H1 (cell line): ENCODE measurements around the gene RTF2. TPM values are rescaled to one million over a fixed set of nuclear protein-coding genes. Genes with fewer than 3 reads are reported as not detected.

Experiments used
- CTCF ChIA-PET: fragments of 300-600 bp; sonication (Branson Sonifier 250); formaldehyde crosslinking; loops from one replicate; lab custom pipeline; 2021; ENCODE audit not compliant: partially characterized antibody; lab: Charles Lee
- POLR2A ChIA-PET: fragments of 300-600 bp; sonication (Branson Sonifier 250); formaldehyde crosslinking; loops from one replicate; lab custom pipeline; 2021; ENCODE audit warnings: inconsistent platforms; ENCODE audit not compliant: partially characterized antibody; lab: Charles Lee
- DNase-seq, 2 experiments: peaks; one replicate each; pipeline versions ENCODE4 v3.0.0 to v3.0.0-alpha.2; 2010 to 2022; ENCODE audit warnings: low spot score in 2 of 2, low read depth in 1 of 2, mixed read lengths in 1 of 2
- FAIRE-seq: peaks from 2 replicates; lab custom pipeline; 2011; peaks lifted over from hg19 to GRCh38; lab: Jason Lieb, UNC
- H2AFZ ChIP-seq: 2 replicates; pipeline ENCODE4 v1.8.1; 2012; ENCODE audit warnings: low read length, inconsistent platforms
- H2AK5ac ChIP-seq: 2 replicates; pipeline ENCODE4 v1.6.1; 2013; ENCODE audit warnings: low read depth, low read length
- H2BK120ac ChIP-seq: replicated peaks from 2 replicates; pipeline ENCODE3; 2013; ENCODE audit warnings: low read depth, low read length, inconsistent platforms
- H2BK12ac ChIP-seq: 2 replicates; pipeline ENCODE4 v1.6.1; 2013; ENCODE audit warnings: low read depth, low read length
- H2BK15ac ChIP-seq: 2 replicates; pipeline ENCODE4 v1.6.1; 2013; ENCODE audit warnings: low read length
- H2BK20ac ChIP-seq: 2 replicates; pipeline ENCODE4 v1.6.1; 2013; ENCODE audit warnings: low read length
- H2BK5ac ChIP-seq: 2 replicates; pipeline ENCODE4 v1.6.1; 2013; ENCODE audit warnings: low read depth, low read length
- H3K14ac ChIP-seq: 2 replicates; pipeline ENCODE4 v1.6.1; 2013; ENCODE audit warnings: inconsistent platforms; ENCODE audit not compliant: insufficient read length
- H3K18ac ChIP-seq: 2 replicates; pipeline ENCODE4 v1.6.1; 2013; ENCODE audit warnings: low read length; ENCODE audit errors: extremely low read depth
- H3K23ac ChIP-seq: 2 replicates; pipeline ENCODE4 v1.6.1; 2013; ENCODE audit warnings: inconsistent platforms; ENCODE audit not compliant: insufficient read length
- H3K23me2 ChIP-seq: 2 replicates; pipeline ENCODE4 v1.6.1; 2013; ENCODE audit warnings: low read depth, low read length
- H3K27ac ChIP-seq: 2 replicates; pipeline ENCODE4 v1.6.1; 2011; ENCODE audit warnings: low read depth, low read length, inconsistent platforms
- H3K27me3 ChIP-seq, 4 experiments: replicated peaks in 1 of 4; 1 replicate in 1 of 4; 2 replicates in 3 of 4; pipeline versions ENCODE4 v1.6.1 to v1.8.1; 2011 to 2013; ENCODE audit warnings: low read length in 3 of 4, mild to moderate bottlenecking in 3 of 4, inconsistent platforms in 2 of 4, mixed read lengths in 2 of 4, moderate library complexity in 1 of 4; ENCODE audit not compliant: control insufficient read depth in 3 of 4, insufficient read depth in 3 of 4; ENCODE audit errors: extremely low read depth in 1 of 4
- H3K36me3 ChIP-seq, 4 experiments: 2 replicates each; pipeline versions ENCODE4 v1.6.1 to v1.8.1; 2011 to 2013; ENCODE audit warnings: mild to moderate bottlenecking in 4 of 4, low read length in 3 of 4, moderate library complexity in 2 of 4, control low read depth in 1 of 4, inconsistent platforms in 1 of 4; ENCODE audit not compliant: insufficient read depth in 4 of 4, control insufficient read depth in 2 of 4
- H3K4ac ChIP-seq: replicated peaks from 2 replicates; pipeline ENCODE3; 2013; ENCODE audit warnings: low read length, low read depth, mixed read lengths, inconsistent platforms; ENCODE audit not compliant: insufficient read length
- H3K4me1 ChIP-seq, 4 experiments: replicated peaks in 1 of 4; 1 replicate in 1 of 4; 2 replicates in 3 of 4; pipeline versions ENCODE4 v1.6.1 to v1.8.1; 2011 to 2013; ENCODE audit warnings: low read length in 3 of 4, inconsistent platforms in 2 of 4, mixed read lengths in 1 of 4; ENCODE audit not compliant: insufficient read depth in 4 of 4, control insufficient read depth in 3 of 4
- H3K4me2 ChIP-seq, 2 experiments: 2 replicates each; pipeline versions ENCODE4 v1.6.1 to v1.8.1; 2011 to 2013; ENCODE audit warnings: low read depth in 2 of 2, low read length in 2 of 2, control low read depth in 1 of 2, inconsistent platforms in 1 of 2, mild to moderate bottlenecking in 1 of 2; ENCODE audit not compliant: insufficient read depth in 1 of 2
- H3K4me3 ChIP-seq, 4 experiments: fragments of 200-600, 300-600 bp in 1 of 4; sonication (generic), shearing (Covaris generic), sonication (Bioruptor Twin) in 1 of 4; 2 replicates each; pipeline versions ENCODE4 v1.5.1 to v1.8.1; 2011 to 2016; ENCODE audit warnings: low read length in 4 of 4, low read depth in 3 of 4, control low read depth in 2 of 4, inconsistent platforms in 2 of 4, mild to moderate bottlenecking in 2 of 4, mixed read lengths in 1 of 4, moderate library complexity in 1 of 4; ENCODE audit not compliant: insufficient read depth in 2 of 4; ENCODE audit errors: extremely low read depth in 1 of 4
- H3K56ac ChIP-seq: replicated peaks from 2 replicates; pipeline ENCODE3; 2013; ENCODE audit warnings: low read depth, mild to moderate bottlenecking, mixed read lengths, low read length, inconsistent platforms; ENCODE audit not compliant: insufficient read length
- H3K79me1 ChIP-seq: 2 replicates; pipeline ENCODE4 v1.6.1; 2013; ENCODE audit warnings: low read depth, low read length, control low read depth
- H3K79me2 ChIP-seq, 2 experiments: 2 replicates each; pipeline versions ENCODE4 v1.6.1 to v1.8.1; 2012 to 2013; ENCODE audit warnings: low read length in 2 of 2, mild to moderate bottlenecking in 2 of 2, inconsistent platforms in 1 of 2; ENCODE audit not compliant: insufficient read depth in 2 of 2, control insufficient read depth in 1 of 2
- H3K9ac ChIP-seq, 4 experiments: replicated peaks in 1 of 4; 1 replicate in 1 of 4; 2 replicates in 3 of 4; pipeline versions ENCODE4 v1.6.1 to v1.8.1; 2011 to 2013; ENCODE audit warnings: low read depth in 3 of 4, low read length in 3 of 4, control low read depth in 2 of 4, mild to moderate bottlenecking in 2 of 4, moderate library complexity in 2 of 4, inconsistent platforms in 1 of 4; ENCODE audit errors: extremely low read depth in 1 of 4
- H3K9me3 ChIP-seq, 2 experiments: 2 replicates each; pipeline versions ENCODE4 v1.6.1 to v1.8.1; 2012 to 2013; ENCODE audit warnings: mild to moderate bottlenecking in 2 of 2, moderate library complexity in 2 of 2, control low read depth in 1 of 2, inconsistent platforms in 1 of 2, low read depth in 1 of 2, low read length in 1 of 2, mixed read lengths in 1 of 2; ENCODE audit not compliant: insufficient read depth in 2 of 2
- H4K20me1 ChIP-seq, 2 experiments: replicated peaks in 1 of 2; 2 replicates each; pipeline versions ENCODE3 to v1.8.1; 2011 to 2013; ENCODE audit warnings: inconsistent platforms in 2 of 2, low read length in 2 of 2, mild to moderate bottlenecking in 1 of 2; ENCODE audit not compliant: insufficient read depth in 2 of 2, control insufficient read depth in 1 of 2
- H4K5ac ChIP-seq: 2 replicates; pipeline ENCODE4 v1.6.1; 2013; ENCODE audit warnings: low read length, low read depth, mixed read lengths, inconsistent platforms; ENCODE audit not compliant: insufficient read length
- H4K8ac ChIP-seq: 2 replicates; pipeline ENCODE4 v1.8.0; 2013; ENCODE audit warnings: mild to moderate bottlenecking, moderate library complexity, low read length, inconsistent platforms; ENCODE audit not compliant: insufficient read depth; ENCODE audit errors: extremely low read depth
- H4K91ac ChIP-seq: replicated peaks from 2 replicates; pipeline ENCODE3; 2013; ENCODE audit warnings: low read length, mixed read lengths, inconsistent platforms; ENCODE audit not compliant: insufficient read length
- JUN ChIP-seq: IDR thresholded peaks from 2 replicates; pipeline ENCODE4 v1.6.1; 2011; ENCODE audit warnings: low read depth, mild to moderate bottlenecking, improper control_type of control experiment, low read length
- WGBS, 2 experiments: shearing (Covaris generic) in 1 of 2; methylation state at CpG; one replicate each; pipeline versions ENCODE4 v1.1.6 to v1.1.7; 2013 to 2015; ENCODE audit warnings: low lambda C conversion rate in 2 of 2, mixed read lengths in 2 of 2, inconsistent platforms in 1 of 2, low coverage in 1 of 2, missing lambda C conversion rate in 1 of 2; ENCODE audit not compliant: insufficient replicate concordance in 2 of 2, insufficient coverage in 1 of 2, insufficient read length in 1 of 2; ENCODE audit errors: extremely low coverage in 1 of 2, missing lambda C conversion rate in 1 of 2; 5-methylcytosine and 5-hydroxymethylcytosine counted together
- polyA plus RNA-seq, 7 experiments: library from polyadenylated mRNA; depleted of rRNA in 3 of 7; stranded (reverse) in 5 of 7; unstranded in 2 of 7; fragments of >200 nt in 5 of 7; fragments of 200-250 nt in 2 of 7; gene quantifications; 1 replicate in 5 of 7; 2 replicates in 1 of 7; 4 replicates in 1 of 7; pipeline versions ENCODE4 v1.2.1 to v1.2.3, GENCODE V29; 2011 to 2013; ENCODE audit warnings: missing spikeins in 2 of 7, mixed read lengths in 2 of 7
- total RNA-seq: library from RNA; stranded (reverse); fragmentation: NEBNext Ultra II Directional; extraction: Animal tissue kit (Norgen Biotek cat#: 25700); gene quantifications from 2 replicates; pipeline ENCODE4 v1.2.1, GENCODE V29; 2021

RTF2 gene
- total and polyA plus RNA-seq, 2 of the 8 experiments (the other 6 are each of a cell fraction or from before 2014, with no cell fraction given) = 33.9 to 51.2 TPM

DNA sequence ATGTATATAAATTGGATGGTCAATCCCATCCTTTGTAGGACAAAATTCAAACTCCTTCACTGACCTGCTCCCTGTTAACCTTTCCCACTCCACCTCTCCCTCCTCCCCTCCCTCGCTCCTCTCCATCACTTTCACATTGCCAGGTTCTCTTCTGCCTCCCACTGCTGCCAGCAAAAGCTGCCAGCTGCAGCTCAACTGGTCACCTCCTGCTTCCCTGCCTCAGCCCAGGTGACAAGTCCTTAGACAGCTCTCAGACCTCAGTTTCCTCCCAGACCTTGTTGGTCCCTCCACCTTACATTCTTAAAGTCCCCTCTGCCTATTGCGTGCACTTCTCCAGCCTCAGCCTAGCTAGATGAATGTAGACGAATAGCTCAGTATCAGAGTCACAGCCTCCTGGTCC, 23.3 kb upstream of the RTF2 start:
- no peak overlapping the region for H3K23ac ChIP-seq
- H3K36me3 ChIP-seq = no peaks in the 10 kb centered on the region
- H3K9me3 ChIP-seq = no peaks in the 10 kb centered on the region
- H4K20me1 ChIP-seq = peaks cover 0 to 2% of the 10 kb centered on the region in 2 experiments
- H2BK5ac ChIP-seq = no peak overlapping the region
- no peak overlapping the region for H4K8ac ChIP-seq
- no peaks in the 10 kb centered on the region for H3K27me3 ChIP-seq
- no peak overlapping the region for H3K4ac ChIP-seq
- TF ChIP-seq JUN = no peak
- no peaks in the 10 kb centered on the region for H3K23me2 ChIP-seq
- DNase-seq (no peak), FAIRE-seq (no peak)
- no peak overlapping the region for H3K56ac ChIP-seq
- H3K79me2 ChIP-seq = no peaks in the 10 kb centered on the region
- no peak overlapping the region for H2AK5ac ChIP-seq
- ChIA-PET POLR2A (no interaction called here), CTCF (interaction anchor here (0.7 to 1.2 kb wide), 4 partner anchors 18 to 937 kb away, joined by 3 to 4 read pairs (median 3); no protein-coding TSS in a partner anchor)
- H4K5ac ChIP-seq = no peak overlapping the region
- no peak overlapping the region for H3K9ac ChIP-seq
- H4K91ac ChIP-seq = no peak overlapping the region
- H2AFZ ChIP-seq = no peak overlapping the region; the same call in 1 of the 2 replicates
- no peaks in the 10 kb centered on the region for H3K79me1 ChIP-seq
- no peak overlapping the region for H3K14ac ChIP-seq
- no peak overlapping the region for H2BK20ac ChIP-seq
- H2BK15ac ChIP-seq = no peak overlapping the region
- H2BK120ac ChIP-seq = no peak overlapping the region
- H3K4me3 ChIP-seq = no peak overlapping the region
- H3K4me2 ChIP-seq = no peak overlapping the region
- H2BK12ac ChIP-seq = no peak overlapping the region
- H3K27ac ChIP-seq = no peak overlapping the region
- peaks cover 0 to 5% (median 4%) of the 10 kb centered on the region in 4 experiments; a peak in 5 of 7 replicates for H3K4me1 ChIP-seq
- no peak overlapping the region for H3K18ac ChIP-seq
- 87% methylated on average over 3 of the region's 3 CpGs; no CpG with 5 or more reads in 1 of the 2 experiments for WGBS, 2 experiments
